Activated CD8-positive, alpha-beta memory T cell treated with anti-CD3 and anti-CD28 coated beads, Interleukin-2, amount 50 U/mL, for 1 hour (primary cell): Measurements from ENCODE around the gene GAS6.

ENCODE experiments used
- DNase-seq: peaks from one replicate; pipeline ENCODE4 v3.0.0-alpha.2; 2020; ENCODE audit errors: extremely low read depth

GAS6 gene

DNA sequence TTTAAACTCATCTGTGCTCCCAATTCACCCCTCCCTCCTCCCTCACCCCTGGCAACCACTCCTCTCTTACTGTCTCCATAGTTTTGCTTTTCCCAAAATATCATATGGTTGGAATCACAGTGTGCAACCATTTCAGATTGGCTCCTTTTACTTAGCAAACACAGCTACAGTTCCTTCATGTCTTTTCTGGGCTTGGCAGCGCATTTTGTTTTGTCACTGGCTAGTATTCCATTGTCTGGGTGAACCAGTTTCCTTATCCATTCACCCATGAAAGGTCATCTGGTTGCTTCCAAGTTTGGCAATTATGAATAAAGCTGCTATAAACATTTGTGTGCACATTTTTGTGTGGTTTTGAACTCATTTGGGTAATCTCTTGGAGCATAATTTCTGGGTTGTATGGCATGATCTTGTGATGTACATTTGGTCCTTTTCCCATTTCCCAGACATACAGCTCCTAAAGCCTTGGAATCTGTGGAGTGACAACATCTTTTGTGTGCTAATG lies 23.9 kb upstream of the GAS6 start:
- no peak for DNase-seq

DNA sequence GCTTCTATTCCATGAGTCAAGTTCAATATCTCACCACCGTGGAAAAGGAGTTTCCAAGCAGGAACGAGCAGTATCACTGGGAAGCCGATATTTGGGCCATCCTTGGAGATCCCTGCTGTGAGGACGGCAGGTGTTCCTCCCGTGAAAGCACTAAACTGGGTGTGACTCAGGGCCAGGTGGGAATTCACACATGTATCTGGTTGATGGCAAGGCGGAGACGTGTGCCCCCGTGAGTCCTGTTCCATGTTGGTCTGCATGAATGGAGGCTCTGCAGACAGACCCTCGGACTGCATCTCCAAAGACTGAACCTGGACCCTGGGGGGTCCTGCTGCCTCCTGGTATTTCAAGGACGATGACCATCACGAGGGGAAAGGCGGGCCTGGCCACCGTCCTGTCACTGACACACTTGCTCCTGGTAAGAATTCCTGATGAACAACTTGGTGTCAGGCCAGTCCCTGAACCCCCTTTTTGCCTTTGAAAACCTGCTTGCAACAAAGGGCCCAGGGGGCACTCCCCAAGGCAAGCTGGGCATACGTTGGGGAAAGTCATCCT lies 22.8 kb upstream of the GAS6 start:
- no peak for DNase-seq

DNA sequence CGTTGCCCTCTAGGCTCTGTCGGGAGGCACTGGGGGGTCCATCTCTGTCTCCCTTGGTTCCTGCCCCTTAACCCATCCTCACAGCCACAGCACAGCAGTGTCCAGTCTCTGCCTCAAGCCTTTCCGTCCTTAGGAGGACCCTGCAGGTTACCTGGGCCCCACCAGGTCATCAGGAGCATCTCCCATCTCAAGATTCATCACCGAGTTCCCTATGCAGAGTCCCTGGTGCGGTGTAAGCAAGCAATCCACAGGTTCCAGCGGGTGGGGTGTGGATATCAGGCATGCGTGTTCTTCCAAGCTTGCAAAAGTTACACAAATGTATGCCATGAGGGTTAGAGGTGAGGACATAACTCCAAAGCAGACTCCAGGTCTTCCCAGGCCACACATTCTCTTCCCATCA lies 20.9 kb upstream of the GAS6 start:
- DNase-seq = no peak

DNA sequence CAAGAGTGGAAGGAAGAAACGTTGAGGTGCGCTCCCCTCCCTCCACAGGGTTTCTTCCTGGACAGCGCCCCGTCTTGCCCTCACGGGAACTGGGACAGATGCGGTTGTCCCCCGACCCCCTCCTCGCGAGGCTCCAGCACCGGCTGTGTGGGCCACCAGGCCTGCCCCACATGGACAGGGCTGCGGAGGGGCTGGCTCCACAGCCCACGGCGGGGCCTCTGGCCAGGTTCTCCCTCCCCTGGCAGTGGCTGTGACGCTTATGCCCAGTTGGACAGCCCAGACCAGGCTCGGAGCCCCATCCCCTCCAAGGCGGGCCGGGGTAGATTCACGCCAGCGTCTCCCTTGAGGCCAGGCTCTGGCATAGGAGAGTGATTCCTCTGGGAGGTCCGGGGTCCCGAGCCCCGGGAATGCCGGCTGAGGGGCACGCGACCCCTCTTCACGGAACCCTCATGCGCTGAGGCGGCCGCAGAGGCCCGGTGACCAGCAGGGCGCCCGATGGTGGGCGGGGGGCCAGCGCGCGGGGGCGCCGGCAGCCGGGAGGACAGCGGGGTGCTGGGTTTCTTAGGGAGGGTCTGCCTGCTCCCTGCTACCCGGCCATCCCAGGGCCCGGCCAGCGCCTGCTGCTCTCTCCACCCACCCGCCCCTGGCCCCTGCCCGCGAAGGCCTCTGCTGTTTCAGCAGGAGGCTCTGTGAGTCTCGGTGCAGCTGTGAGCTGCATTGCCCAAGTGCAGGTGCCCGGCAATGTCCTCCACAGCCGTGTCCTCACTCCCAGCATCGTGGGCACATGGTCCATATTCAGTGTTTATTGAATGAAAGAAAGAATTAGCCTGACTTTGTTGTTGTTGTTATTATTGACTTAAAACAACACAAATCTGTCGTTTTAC lies 20.3 kb upstream of the GAS6 start:
- no peak for DNase-seq

DNA sequence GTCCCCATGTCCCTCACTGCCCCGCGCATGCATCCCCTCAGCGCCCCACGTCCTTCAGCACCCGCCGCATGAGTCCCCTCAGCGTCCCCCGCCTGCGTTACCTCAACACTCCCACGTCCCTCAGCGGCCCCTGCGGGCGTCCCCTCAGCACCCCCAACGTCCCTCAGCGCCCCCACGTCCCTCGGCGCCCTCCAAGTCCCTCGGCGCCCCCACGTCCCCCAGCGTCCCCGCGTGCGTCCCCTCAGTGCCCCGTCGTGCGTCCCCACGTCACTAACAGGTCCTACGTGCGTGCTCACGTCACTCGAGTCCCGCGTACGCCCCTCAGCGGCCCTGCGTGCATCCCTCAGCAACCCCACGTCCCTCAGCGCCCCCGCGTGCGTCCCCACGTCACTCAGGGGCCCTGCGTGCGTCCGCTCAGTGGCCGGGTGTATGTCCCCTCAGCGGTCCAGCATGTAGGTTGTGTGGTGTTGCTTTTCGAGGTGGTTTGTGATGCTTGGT lies 19.5 kb upstream of the GAS6 start:
- no peak for DNase-seq

DNA sequence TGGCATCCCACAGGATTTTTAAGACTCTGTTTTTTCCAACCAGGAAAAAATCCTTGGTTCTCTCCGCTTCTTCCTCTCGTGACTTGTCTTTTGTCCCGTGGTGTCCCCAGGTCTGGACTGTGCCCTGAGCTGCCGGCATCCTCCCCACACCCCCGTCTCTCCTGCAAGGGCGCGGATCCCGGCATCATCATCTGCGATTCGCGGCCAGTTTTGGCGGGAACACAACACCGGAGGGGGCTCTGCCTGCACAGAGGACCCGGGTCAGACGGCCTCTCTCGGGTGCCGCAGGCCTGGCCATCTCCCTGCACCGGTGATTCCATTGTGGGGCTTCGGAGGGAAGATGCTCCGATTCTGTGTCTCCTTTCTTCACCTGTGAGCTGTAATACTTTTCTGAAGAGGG lies 18.8 kb upstream of the GAS6 start:
- no peak for DNase-seq

DNA sequence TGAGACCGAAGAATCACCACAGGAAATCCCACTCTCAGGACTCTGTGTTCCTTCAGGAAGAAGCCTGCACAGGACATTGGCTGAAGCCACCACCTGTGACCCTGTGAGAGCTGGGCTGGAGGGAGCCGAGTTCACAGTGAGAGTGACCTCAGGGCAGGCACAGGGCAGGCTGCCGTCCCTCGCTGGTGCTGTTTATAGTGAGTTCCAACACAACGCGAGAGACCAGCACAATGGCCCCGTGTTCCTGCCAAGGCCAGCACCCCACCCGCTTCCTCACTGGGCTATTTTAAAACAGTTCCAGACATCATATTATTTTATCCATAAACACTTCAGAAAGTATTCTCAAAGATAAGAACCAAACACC lies 18.4 kb upstream of the GAS6 start:
- no peak for DNase-seq

DNA sequence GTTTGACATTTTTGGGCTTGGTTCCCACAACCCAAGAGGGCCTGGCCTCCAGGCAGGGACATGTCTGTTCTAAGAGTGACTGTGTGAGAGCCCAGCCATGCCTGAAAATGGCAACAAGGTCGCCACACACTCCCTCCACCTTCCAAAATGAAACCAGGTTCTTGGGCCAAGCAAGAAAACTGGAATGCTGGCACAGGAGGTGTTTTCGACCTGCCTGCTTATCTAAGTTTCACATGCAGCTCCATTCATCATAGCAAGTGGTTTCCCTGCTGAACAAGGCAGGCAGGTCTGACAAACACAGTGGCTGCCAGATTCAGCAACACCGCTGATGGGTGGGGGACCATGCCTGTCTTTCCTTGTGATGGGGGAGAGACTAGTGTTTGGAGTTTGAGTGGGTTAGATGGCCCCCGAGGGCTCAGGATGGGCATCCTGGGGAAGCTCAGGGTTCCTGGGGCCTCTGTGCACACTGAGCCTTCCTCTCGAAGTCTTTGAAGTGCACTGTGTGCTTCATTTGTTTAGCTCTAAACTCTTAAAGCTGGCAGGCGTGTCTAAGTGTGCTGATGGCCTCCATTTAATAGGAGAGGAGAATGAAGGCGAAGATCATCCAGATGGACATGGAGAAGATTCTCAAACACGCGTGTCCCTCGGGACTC lies 17.9 kb upstream of the GAS6 start:
- DNase-seq = no peak

DNA sequence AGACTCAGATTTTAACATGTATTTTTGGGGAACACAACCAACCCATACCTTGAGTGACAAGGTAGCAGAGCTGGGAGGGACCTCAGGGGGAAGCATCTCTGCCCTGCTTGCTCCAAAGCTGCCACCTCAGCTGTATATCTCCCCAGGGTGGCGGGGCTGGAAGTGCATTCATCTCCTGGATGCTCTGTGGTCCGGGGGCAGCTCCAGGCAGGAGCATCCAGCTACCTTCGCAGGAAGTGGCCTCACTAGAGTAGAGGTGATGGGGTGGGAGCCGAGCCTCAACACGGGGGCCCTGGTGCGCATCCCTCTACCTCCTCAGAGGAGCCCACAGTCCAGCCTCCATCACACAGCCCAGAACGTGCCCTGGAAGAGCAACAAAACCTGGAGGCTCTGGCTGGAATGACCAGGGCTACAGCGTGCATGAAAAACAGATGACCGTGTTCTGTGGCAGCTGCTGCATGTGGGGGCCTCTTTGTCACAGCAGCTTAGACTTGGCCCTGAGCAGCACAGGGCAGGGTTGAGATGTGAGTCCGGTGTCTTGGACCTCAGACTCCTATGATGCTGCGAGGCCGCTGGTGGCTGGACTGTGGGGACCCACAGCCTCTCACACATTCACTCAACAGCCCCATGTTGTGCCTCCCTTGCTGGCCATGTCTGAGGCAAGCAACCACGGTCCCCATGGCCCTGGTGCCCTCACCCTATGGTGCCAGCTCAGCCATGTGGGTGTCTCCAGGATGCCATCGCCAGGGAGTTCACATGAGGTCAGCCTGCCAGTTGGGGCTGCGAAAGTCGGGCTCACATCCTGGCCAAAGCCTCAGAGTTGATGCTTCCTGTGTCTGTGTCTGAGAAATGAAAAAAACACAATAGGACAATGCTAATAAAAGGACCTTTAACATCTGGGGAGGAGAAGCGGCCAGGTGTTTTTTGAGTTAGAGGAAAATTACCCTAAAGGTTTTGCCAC lies 17.1 kb upstream of the GAS6 start:
- no peak for DNase-seq

DNA sequence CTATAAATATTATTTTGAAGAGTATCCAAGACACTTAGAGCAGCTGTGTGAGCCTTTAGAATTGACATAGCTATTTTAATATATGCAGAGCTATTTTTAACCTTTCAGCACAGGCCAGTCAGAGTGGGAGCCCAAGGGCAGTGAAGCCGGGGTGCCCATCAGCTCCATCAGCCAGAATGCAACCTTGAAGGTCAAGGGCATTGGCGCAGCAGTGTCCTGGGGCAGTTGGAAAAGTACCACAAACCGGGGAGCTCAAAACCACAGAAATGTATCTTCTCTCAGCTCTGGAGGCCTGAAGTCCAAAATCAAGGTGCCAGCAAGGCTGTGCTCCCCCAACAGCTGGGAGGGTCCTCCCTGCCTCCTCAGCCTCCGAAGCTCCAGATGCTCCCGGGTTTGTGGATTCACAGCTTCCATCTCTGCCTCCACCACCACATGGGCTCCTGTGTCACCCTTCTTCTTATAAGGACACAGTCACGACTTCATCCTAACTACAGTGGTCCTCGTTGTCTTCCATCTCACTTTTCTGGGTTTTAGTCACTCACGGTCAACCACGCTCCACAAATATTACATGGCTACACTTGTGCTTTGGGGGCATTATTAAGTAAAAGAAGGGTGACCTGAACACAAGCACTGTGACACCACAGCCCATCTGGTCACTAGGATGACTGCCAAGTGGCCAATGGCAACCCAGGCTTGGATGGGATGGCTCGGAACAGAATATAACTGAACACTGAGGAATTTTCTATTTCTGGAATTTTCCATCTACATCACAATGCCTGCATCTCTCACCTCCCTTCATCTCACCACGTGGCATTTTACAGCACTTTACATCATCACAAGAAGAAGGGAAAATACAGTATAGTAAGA lies 15.9 kb upstream of the GAS6 start:
- no peak for DNase-seq

DNA sequence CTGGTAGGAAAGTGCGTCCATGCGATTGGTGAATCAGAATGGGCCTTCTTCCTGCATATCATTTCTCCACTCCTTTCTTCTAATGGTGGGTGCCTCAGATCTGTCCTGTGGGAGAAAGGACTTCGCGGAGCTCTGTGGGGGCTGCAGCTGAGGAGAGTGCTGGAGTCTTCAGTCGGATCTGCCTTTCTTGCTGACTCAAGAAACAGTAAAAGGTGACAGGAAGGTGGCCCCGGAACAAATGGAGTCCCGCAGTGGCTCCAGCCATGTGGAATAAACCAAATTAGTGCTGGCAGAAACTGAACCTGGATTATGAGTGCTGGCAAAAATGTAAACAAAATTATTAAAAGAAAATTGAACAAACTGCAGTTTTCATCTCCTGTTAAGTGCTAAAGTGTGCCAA lies 15.1 kb upstream of the GAS6 start:
- DNase-seq = no peak

DNA sequence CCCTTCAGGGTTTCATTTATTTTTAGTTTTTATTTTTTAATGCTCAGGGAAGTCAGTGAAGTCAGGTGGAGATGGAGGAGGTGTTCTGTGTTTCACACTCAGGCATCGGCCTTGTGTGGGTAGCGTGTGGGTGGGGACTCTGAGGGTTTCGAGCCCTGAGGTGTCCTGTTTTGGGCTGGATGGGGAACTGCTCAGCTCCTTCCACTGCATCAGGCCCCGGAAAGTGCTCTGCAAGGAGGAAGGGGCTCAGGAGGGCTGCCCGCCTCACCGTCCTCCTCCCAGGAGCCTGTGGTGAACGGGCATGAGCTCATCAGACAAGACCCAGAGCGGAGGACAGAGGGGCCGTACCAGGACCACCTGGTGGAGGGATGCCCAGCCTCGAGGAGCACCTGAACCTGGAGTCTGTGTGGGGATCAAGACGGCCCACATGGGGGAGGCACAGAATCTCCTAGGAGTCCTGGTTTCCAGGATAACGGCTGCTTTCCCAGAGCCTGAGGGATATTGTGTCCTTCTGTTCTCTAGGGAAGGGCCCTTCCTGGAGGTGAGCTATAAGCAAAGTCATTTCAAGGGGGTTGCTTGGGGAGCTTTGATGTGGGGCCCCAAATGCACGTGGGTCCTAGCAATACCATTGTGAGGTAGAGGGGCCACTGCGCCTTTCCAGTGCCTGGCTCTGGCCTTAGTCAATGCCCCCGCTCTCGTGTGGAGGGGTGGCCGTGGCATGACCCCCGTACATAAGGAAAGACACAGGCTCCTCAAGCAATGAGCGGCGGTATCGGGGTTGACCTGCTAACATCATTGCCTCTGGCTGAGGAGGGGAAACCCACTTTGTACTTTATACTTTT lies 13.5 kb upstream of the GAS6 start:
- no peak for DNase-seq

DNA sequence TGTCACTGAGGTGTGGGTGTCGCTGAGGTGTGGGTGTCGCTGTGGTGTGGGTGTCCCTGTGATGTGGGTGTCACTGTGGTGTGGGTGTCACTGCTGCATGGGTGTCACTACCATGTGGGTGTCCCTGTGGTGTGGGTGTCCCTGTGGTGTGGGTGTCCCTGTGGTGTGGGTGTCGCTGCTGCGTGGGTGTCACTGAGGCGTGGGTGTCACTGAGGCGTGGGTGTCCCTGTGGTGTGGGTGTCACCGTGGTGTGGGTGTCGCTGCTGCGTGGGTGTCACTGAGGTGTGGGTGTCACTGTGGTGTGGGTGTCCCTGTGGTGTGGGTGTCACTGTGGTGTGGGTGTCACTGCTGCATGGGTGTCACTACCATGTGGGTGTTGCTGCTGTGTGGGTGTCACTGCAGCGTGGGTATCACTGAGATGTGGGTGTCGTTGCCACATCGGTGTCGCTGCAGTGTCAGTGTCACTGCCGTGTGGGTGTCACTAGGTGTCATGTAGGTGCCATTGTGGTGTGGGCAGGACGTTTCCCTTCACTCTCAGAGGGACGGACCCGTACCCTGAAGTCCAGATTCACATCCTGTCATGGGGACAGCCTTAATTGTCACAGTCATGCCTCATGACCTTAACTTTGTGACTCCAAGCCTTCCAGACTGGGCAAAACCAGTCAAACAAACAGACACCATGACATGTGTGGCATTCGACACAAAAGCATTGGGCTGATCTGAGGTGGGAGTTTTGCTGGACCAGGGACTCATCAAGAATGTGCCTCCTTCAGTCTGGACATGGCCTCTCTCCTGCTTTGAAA lies 12.7 kb upstream of the GAS6 start:
- no peak for DNase-seq

DNA sequence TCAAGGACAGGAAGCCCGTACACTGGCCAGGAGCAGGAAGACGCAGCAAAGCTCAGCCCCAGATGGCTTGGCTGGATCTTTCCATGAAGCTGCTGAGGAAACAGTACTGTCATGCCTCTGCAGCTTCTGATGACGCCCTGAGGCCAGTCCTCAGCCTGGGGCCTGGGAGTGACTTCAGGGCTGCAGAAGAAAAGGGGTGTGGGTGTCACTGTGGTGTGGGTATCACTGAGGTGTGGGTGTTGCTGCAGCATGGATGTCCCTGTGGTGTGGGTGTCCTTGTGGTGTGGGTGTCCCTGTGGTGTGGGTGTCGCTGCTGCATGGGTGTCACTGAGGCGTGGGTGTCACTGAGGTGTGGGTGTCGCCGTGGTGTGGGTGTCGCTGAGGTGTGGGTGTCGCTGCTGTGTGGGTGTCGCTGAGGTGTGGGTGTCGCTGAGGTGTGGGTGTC lies 12.0 kb upstream of the GAS6 start:
- no peak for DNase-seq

DNA sequence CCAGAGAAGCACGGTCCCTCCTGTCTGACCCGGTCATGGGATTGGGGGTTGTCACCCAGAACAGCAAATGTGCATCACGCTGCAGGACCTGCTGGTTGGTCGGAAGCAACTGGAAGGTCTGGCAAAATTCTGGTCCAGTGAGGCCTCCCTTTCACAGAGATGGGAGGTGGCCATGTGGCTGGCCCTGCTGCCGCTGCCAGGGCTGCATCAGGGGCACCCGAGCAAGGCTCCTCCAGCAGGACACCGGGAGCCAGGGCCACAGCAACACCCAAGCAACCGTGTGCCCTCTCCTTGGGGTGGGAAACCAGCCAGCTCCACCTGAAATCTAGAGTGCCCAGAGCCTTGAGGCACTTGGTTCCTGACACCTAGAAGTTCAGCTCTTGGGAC lies 11.5 kb upstream of the GAS6 start:
- DNase-seq = no peak

DNA sequence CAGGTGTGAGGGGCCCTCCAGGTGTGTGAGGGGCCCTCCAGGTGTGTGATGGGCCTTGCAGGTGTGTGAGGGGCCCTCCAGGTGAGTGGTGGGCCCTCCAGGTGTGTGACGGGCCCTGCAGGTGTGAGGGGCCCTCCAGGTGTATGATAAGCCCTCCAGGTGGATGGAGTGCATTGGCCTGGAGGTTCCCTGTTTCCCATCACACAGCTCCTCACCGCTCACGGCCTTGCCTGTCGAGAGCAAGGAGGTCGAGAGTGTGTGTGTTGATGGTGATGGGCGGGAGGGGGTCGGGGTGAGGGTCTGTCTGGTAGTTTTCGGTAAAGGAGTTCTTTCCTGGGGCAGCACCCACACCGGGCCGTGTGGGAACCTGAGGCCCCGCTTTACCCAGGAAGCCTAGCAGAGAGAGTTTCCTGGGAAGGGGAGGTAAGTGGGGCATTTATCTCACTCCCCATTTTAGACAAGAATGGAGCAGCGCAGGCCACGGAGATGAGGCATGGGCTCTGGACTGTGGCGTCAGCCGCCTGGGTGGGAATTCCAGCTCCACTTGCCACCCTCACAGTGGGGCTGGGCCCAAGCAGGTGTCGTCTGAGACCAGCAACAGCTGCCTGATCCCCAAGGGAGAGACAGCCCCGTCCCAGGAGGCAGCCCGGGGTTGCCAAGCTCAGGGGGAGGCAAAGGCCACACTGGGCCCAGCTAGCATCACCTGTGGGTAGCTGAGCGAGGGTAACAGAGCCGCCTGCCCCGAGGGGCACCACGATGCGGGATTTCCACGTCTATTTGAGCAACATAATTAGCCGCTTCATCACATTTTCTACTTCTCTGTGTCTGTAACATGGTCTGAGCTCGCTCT lies 10.9 kb upstream of the GAS6 start:
- DNase-seq = no peak

DNA sequence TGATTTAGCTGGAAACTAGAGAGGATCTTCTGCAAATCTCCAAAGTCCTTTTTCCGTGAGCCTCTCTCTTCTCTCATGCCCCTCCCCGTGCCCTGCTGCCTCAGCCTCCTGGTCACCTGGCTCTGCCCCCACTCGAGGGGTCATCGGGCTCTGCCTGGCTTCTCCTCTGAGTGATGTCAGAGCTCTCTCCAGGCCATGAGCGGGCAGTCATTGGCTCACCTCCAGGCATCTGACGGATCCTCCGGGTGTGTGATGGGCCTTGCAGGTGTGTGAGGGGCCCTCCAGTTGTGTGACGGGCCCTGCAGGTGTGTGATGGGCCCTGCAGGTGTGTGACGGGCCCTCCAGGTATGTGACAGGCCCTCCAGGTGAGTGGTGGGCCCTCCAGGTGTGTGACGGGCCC lies 10.3 kb upstream of the GAS6 start:
- DNase-seq = no peak

DNA sequence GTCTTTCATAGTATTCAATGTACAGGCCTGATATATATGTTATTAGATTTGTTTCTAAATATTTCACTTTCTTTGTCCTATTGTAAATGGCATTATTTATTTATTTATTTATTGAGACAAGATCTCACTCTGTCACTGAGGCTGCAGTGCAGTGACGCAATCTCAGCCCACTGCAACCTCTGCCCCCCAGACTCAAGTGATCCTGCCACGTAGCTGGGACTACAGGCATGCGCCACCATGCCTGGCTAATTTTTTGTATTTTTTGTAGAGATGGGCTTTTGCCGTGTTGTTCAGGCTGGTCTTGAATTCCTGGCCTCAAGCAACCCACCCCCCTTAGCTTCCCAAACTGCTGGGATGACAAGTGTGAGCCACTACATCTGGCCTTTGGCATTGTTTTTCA lies 5.4 kb upstream of the GAS6 start:
- no peak for DNase-seq
